H1 (cell line): ENCODE results near the gene TNN. TPM values are rescaled to one million over a fixed set of nuclear protein-coding genes. Genes with fewer than 3 reads are reported as not detected.

ENCODE experiments used
- HDAC2 ChIP-seq, 2 experiments: fragments of 300-600 bp in 1 of 2; sonication (generic) in 1 of 2; IDR thresholded peaks; 2 replicates each; pipeline ENCODE4 v1.6.1; 2011 to 2012; ENCODE audit warnings: low read depth in 2 of 2, low read length in 2 of 2, mild to moderate bottlenecking in 2 of 2, moderate library complexity in 2 of 2, borderline replicate concordance in 1 of 2, inconsistent platforms in 1 of 2
- HDAC6 ChIP-seq: IDR thresholded peaks from one replicate; pipeline ENCODE4 v1.7.1; 2012; ENCODE audit warnings: low read depth, mild to moderate bottlenecking, inconsistent platforms, low read length, moderate library complexity
- SIN3A ChIP-seq, 2 experiments: IDR thresholded peaks in 1 of 2; conservative IDR thresholded peaks in 1 of 2; 2 replicates each; pipeline ENCODE4 v1.6.1; 2011 to 2012; ENCODE audit warnings: low read length in 2 of 2, improper control_type of control experiment in 1 of 2, low read depth in 1 of 2, mild to moderate bottlenecking in 1 of 2
- SP4 ChIP-seq: IDR thresholded peaks from 2 replicates; pipeline ENCODE4 v1.6.1; 2012; ENCODE audit warnings: low read length, inconsistent platforms
- TAF7 ChIP-seq: optimal IDR thresholded peaks from 2 replicates; pipeline ENCODE3; 2011; ENCODE audit warnings: low read depth, mild to moderate bottlenecking, inconsistent platforms, low read length, moderate library complexity, borderline replicate concordance
- TBP ChIP-seq: IDR thresholded peaks from 2 replicates; pipeline ENCODE4 v1.6.1; 2011; ENCODE audit warnings: low read depth, low read length, improper control_type of control experiment
- TCF12 ChIP-seq: IDR thresholded peaks from 2 replicates; pipeline ENCODE4 v1.6.1; 2011; ENCODE audit warnings: low read depth, mild to moderate bottlenecking, low read length
- polyA plus RNA-seq, 7 experiments: library from polyadenylated mRNA; depleted of rRNA in 3 of 7; stranded (reverse) in 5 of 7; unstranded in 2 of 7; fragments of >200 nt in 5 of 7; fragments of 200-250 nt in 2 of 7; gene quantifications; 1 replicate in 5 of 7; 2 replicates in 1 of 7; 4 replicates in 1 of 7; pipeline versions ENCODE4 v1.2.1 to v1.2.3, GENCODE V29; 2011 to 2013; ENCODE audit warnings: missing spikeins in 2 of 7, mixed read lengths in 2 of 7
- total RNA-seq: library from RNA; stranded (reverse); fragmentation: NEBNext Ultra II Directional; extraction: Animal tissue kit (Norgen Biotek cat#: 25700); gene quantifications from 2 replicates; pipeline ENCODE4 v1.2.1, GENCODE V29; 2021
- TF ChIP-seq, protein P1 (sequence below): IDR thresholded peaks from 2 replicates; pipeline ENCODE4 v1.6.1; 2012; ENCODE audit warnings: inconsistent platforms

Gene TNN
- total and polyA plus RNA-seq, 2 of the 8 experiments (the other 6 are each of a cell fraction or from before 2014, with no cell fraction given) = 0.21 to 0.30 TPM

DNA sequence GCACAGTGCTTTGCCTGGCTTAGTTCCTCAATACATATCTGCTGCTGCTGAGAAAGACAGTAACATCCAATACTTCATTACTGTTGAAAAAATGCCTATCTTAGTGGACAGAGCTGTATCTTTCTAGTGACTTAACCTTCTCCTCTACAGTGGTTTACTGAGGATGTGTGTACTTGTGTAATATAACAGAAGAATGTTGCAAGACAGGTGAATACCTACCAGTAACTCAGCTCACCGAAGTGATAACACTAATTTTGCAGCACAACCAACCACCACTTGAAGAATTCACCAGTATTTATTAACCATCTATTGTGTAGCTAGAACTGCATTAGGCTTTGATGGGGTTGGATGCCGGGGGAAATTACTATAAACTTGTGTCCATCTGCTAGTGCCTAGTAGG, 16.6 kb upstream of the TNN start (continued):
- TF ChIP-seq TAF7 (no peak), HDAC6 (no peak), SIN3A (conservative IDR thresholded peaks at IDR 0.05 in 1 of 2, IDR thresholded peaks at IDR 0.05 in 1 of 2; ENCODE audit: low read depth in 1 of 2, low read length in 2 of 2) (no peak), HDAC2 (IDR thresholded peaks at IDR 0.05; ENCODE audit: borderline replicate concordance in 1 of 2, low read depth in 2 of 2, low read length in 2 of 2) (no peak), SP4 (no peak), TBP (no peak), TCF12 (no peak)
- TF ChIP-seq, protein P1, sequence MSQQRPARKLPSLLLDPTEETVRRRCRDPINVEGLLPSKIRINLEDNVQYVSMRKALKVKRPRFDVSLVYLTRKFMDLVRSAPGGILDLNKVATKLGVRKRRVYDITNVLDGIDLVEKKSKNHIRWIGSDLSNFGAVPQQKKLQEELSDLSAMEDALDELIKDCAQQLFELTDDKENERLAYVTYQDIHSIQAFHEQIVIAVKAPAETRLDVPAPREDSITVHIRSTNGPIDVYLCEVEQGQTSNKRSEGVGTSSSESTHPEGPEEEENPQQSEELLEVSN = no peak
- TF ChIP-seq, all 59 proteins: peak for 0
